ENCODE results near the gene LMF2.

Gene LMF2

DNA sequence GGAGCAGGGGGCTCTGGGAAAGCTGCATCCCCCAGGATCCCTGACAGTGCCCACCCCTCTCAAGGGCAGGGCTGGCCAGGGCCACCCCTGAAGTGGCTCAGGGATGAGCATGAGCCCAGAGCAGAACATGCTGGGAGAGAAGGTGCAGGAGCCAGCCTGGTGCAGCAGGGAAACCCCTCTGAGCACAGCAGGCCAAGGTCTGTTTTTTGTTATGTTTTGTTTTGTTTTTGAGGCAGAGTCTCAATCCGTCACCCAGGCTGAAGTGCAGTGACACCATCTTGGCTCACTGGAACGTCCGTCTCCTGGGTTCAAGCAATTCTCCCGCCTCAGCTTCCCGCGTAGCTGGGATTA, 31.9 kb downstream of the LMF2 start:
- Histone ChIP-seq H3K27ac (ENCODE audit: low read depth, low read length) (no peak overlapping the region), H3K9me2 (replicated peaks; ENCODE audit: insufficient read depth, low read length) (no peaks in the 10 kb centered on the region), H3F3A (ENCODE audit: insufficient read depth) (peaks cover 30% of the 10 kb centered on the region), H3K79me2 (ENCODE audit: insufficient read depth, low read length) (peaks cover 39% of the 10 kb centered on the region), H2AFZ (ENCODE audit: low read depth, low read length, severe bottlenecking) (peak overlapping the region; percentile 93), H3K27me3 (ENCODE audit: low read length) (no peaks in the 10 kb centered on the region), H3K36me3 (ENCODE audit: low read length) (no peaks in the 10 kb centered on the region), H3K4me2 (ENCODE audit: low read depth, low read length, poor library complexity, severe bottlenecking) (peak overlapping the region; percentile 76), H3K9me3 (ENCODE audit: insufficient read depth, low read length) (no peaks in the 10 kb centered on the region), H3K9ac (ENCODE audit: low read length) (peak overlapping the region; percentile 78), H3K4me3 (ENCODE audit: insufficient read depth, low read length, poor library complexity, severe bottlenecking) (peak overlapping the region; percentile 61), H4K20me1 (ENCODE audit: low read depth, low read length) (no peaks in the 10 kb centered on the region; the same call in 1 of the 2 replicates)
- TF ChIP-seq, protein P1, sequence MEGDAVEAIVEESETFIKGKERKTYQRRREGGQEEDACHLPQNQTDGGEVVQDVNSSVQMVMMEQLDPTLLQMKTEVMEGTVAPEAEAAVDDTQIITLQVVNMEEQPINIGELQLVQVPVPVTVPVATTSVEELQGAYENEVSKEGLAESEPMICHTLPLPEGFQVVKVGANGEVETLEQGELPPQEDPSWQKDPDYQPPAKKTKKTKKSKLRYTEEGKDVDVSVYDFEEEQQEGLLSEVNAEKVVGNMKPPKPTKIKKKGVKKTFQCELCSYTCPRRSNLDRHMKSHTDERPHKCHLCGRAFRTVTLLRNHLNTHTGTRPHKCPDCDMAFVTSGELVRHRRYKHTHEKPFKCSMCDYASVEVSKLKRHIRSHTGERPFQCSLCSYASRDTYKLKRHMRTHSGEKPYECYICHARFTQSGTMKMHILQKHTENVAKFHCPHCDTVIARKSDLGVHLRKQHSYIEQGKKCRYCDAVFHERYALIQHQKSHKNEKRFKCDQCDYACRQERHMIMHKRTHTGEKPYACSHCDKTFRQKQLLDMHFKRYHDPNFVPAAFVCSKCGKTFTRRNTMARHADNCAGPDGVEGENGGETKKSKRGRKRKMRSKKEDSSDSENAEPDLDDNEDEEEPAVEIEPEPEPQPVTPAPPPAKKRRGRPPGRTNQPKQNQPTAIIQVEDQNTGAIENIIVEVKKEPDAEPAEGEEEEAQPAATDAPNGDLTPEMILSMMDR (IDR thresholded peaks at IDR 0.05; ENCODE audit: insufficient read depth, low read length, poor library complexity, severe bottlenecking), result no peak
- TF ChIP-seq EZH2phosphoT487 (conservative IDR thresholded peaks at IDR 0.05; ENCODE audit: low read length), result no peak

DNA sequence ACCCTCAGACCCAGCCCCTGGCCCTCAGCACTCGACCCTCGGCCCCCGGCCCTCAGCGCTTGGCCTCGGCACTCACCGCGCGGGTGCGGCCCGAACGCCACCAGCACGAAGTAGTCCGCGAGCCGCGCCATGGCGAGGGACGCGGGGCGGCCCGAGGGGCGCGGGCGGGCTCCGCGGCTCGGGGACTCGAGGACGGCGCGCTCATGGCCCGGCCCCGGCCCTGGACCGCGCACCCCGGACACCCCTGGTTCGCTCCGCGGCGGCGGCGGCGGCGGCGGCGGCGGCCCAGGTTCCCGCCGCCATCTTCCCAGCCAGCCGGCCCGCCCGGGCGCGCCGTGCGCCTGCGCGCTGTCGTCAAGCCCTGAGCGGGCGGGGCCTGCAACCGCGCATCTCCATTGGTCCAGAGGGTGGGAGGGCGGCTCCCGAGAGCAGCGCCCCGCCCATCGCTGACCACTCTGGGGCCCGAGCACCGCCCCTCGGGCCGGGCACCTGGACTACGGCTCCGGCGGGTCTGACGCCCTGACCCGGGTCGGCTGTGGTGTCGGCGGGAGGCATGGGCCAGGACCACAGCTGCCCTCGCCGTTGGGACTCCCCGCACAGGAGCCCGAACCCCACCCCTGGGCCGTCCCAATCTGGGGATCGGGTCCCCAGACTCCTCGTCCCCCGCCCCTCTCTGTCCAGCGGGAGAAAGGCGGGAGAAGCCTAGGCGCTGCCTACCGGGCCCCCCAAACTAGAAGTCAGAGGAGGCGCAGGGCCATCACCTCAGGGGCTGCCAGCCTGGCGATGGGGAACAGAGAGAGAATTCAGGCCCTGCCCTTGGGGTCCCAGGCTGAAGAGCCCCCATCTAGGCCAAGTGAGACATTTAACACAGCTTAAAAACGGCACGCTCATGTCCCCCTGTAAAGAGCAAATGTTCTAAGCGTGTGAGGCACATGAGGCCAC, 32.5 kb downstream of the LMF2 start, which contains the start of gene SBF1:
SBF1 (minus strand) TSS at position 326 of the 942 bp plus-strand sequence; CDS start at position 131, 195 bp downstream.
- peak within 1 kb of the TSS; percentile 79 for H3K4me2 ChIP-seq (ENCODE audit: low read depth, low read length, poor library complexity, severe bottlenecking)

DNA sequence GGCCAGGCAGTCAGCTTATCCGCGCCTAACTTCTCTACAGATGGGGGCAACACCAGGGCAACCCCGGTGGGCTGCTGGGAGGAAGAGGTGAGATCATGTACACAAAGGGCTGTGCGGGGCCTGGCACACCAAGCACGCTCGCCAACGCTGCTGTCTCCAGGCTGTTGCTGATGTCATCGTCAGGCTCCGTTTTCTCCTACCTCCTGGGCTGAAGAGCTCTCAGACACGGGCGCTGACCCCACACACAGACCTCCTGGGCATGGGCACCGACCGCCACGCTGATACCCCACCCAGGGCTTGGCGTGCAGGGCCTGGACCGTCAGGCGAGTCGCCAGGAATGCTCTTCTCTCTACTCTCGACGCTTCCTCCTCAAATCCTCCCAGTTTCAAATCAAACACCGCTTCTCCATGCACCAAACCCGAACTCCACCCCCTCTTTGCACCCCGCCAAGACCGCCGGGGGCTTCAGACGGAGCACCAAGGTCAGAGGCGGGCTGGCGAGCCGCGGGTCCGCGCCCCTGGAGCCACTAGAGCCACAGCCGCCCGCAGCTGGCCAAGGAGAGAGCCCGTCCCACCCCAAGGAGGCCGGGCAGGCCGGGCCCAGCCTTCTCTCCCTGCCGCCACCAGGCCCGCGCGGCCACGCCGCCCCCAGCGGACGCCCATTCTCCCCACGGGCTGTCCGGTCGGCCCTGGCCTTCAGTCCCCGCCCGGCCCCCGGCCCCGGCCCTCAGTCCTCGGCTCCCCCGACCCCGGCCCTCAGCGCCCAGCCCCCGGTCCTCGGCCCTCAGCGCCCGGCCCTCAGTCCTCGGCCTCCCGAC, 33.4 kb downstream of the LMF2 start:
- Histone ChIP-seq H2AFZ (ENCODE audit: low read depth, low read length, severe bottlenecking) (no peak overlapping the region), H3K36me3 (ENCODE audit: low read length) (no peaks in the 10 kb centered on the region), H3K9ac (ENCODE audit: low read length) (peak overlapping the region; percentile 78), H3K4me2 (ENCODE audit: low read depth, low read length, poor library complexity, severe bottlenecking) (peak overlapping the region; percentile 79), H3K79me2 (ENCODE audit: insufficient read depth, low read length) (peaks cover 42% of the 10 kb centered on the region), H3K9me3 (ENCODE audit: insufficient read depth, low read length) (no peaks in the 10 kb centered on the region), H3K27ac (ENCODE audit: low read depth, low read length) (peak overlapping the region; percentile 99), H3K9me2 (replicated peaks; ENCODE audit: insufficient read depth, low read length) (no peaks in the 10 kb centered on the region), H4K20me1 (ENCODE audit: low read depth, low read length) (no peaks in the 10 kb centered on the region; the same call in 1 of the 2 replicates), H3F3A (ENCODE audit: insufficient read depth) (peaks cover 33% of the 10 kb centered on the region), H3K27me3 (ENCODE audit: low read length) (no peaks in the 10 kb centered on the region), H3K4me3 (ENCODE audit: insufficient read depth, low read length, poor library complexity, severe bottlenecking) (peak overlapping the region; percentile 74)
- TF ChIP-seq EZH2phosphoT487 (conservative IDR thresholded peaks at IDR 0.05; ENCODE audit: low read length), result no peak
- TF ChIP-seq, protein P1 (IDR thresholded peaks at IDR 0.05; ENCODE audit: insufficient read depth, low read length, poor library complexity, severe bottlenecking), result no peak

More for the DNA sequence above, 32.5 kb downstream of the LMF2 start, which contains the start of gene SBF1:
- H3K79me2 ChIP-seq (ENCODE audit: insufficient read depth, low read length), result peaks cover 39% of the 10 kb centered on the region
- H4K20me1 ChIP-seq (ENCODE audit: low read depth, low read length), result no peaks in the 10 kb centered on the region; the same call in 1 of the 2 replicates
- no peaks in the 10 kb centered on the region for H3K27me3 ChIP-seq (ENCODE audit: low read length)
- H3K36me3 ChIP-seq (ENCODE audit: low read length), result no peaks in the 10 kb centered on the region
- no peaks in the 10 kb centered on the region for H3K9me2 ChIP-seq (replicated peaks; ENCODE audit: insufficient read depth, low read length)
- peak within 1 kb of the TSS; percentile 78 for H3K9ac ChIP-seq (ENCODE audit: low read length)
- H2AFZ ChIP-seq (ENCODE audit: low read depth, low read length, severe bottlenecking), result peak within 1 kb of the TSS; percentile 93
- H3K4me3 ChIP-seq (ENCODE audit: insufficient read depth, low read length, poor library complexity, severe bottlenecking), result peak within 1 kb of the TSS; percentile 74
- peak within 1 kb of the TSS; percentile 99 for H3K27ac ChIP-seq (ENCODE audit: low read depth, low read length)
- H3F3A ChIP-seq (ENCODE audit: insufficient read depth), result peaks cover 33% of the 10 kb centered on the region
- no peaks in the 10 kb centered on the region for H3K9me3 ChIP-seq (ENCODE audit: insufficient read depth, low read length)
- TF ChIP-seq EZH2phosphoT487 (conservative IDR thresholded peaks at IDR 0.05; ENCODE audit: low read length), result no peak
- TF ChIP-seq, protein P1 (IDR thresholded peaks at IDR 0.05; ENCODE audit: insufficient read depth, low read length, poor library complexity, severe bottlenecking), result no peak
